Stimulated activated CD4-positive, alpha-beta T cell treated with anti-CD3 and anti-CD28 coated beads, TNF-alpha, amount 100 ng/mL, for 48 hours (primary cell): ENCODE results near the gene JPT1.

Experiments used
- DNase-seq, 3 donors: peaks; one replicate each; pipeline ENCODE4 v3.0.0-alpha.2; 2020; ENCODE audit warnings: low read depth in 3 of 3

The JPT1 gene

GRCh38 chr17:75105126-75106080 is 48.9 kb downstream of the JPT1 start:
- no peak for DNase-seq

- DNase-seq, result no peak
Measured at GRCh38 chr17:75103601-75104554, 50.4 kb downstream of the JPT1 start.

GRCh38 chr17:75102385-75102821 is 51.9 kb downstream of the JPT1 start:
- no peak for DNase-seq

GRCh38 chr17:75099881-75100595 is 54.3 kb downstream of the JPT1 start:
- DNase-seq, result no peak

- no peak for DNase-seq
Measured at GRCh38 chr17:75098861-75099260, 55.5 kb downstream of the JPT1 start.

- DNase-seq, result no peak
Measured at GRCh38 chr17:75097865-75098264, 56.4 kb downstream of the JPT1 start.

GRCh38 chr17:75096082-75096625 is 58.2 kb downstream of the JPT1 start:
- DNase-seq, result no peak

- no peak for DNase-seq
Measured at GRCh38 chr17:75094871-75095399, 59.4 kb downstream of the JPT1 start.

- no peak for DNase-seq
Measured at GRCh38 chr17:75093548-75094158, 60.7 kb downstream of the JPT1 start.

GRCh38 chr17:75091855-75092327 is 62.4 kb downstream of the JPT1 start:
- DNase-seq, result no peak

GRCh38 chr17:75090871-75091854 is 63.1 kb downstream of the JPT1 start:
- no peak for DNase-seq

- DNase-seq, result no peak
Measured at GRCh38 chr17:75088465-75089417, 65.6 kb downstream of the JPT1 start.

GRCh38 chr17:75087558-75088453 is 66.5 kb downstream of the JPT1 start, which contains the start of gene SLC16A5:
SLC16A5 (plus strand) TSS chr17:75087954; CDS start chr17:75093637, 5,683 bp downstream.
- no peak for DNase-seq

- DNase-seq, result no peak
Measured at GRCh38 chr17:75087182-75087557, 67.1 kb downstream of the JPT1 start.

GRCh38 chr17:75086496-75087181 is 67.7 kb downstream of the JPT1 start:
- DNase-seq, result no peak
